Stimulated activated CD8-positive, alpha-beta memory T cell treated with anti-CD3 and anti-CD28 coated beads, Interleukin-7, amount 100 ng/mL, for 4 hours (primary cell): ENCODE results near the gene CTSA.
A peak's percentile ranks its signal among the peaks of the same experiment; 100 is the strongest.
"Not testable (repeated sequence)": the region's sequence is repeated elsewhere in the genome, so short reads cannot be mapped to it uniquely, and the experiment has no call there.

ENCODE experiments used
- DNase-seq, 2 donors: peaks; one replicate each; pipeline ENCODE4 v3.0.0-alpha.2; 2020; ENCODE audit warnings: low read depth in 2 of 2

Gene CTSA

DNA sequence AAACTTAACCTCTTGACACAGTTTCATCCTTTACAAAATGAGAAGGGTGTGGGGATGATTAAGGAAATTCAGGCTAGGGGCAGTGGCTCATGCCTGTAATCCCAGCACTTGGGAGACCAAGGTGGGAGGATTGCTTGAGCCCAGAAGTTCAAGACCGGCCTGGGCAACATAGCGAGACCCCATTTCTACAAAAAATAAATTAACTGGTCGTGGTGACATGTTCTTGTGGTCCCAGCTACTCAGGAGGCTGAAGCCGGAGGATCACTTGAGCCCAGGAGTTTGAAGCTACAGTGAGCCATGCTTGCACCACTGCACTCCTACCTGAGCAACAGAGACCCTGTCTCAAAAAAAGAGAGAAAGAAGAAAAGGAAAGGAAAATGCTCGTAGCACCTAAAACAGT is 24.7 kb upstream of the CTSA start:
- no peak for DNase-seq

DNA sequence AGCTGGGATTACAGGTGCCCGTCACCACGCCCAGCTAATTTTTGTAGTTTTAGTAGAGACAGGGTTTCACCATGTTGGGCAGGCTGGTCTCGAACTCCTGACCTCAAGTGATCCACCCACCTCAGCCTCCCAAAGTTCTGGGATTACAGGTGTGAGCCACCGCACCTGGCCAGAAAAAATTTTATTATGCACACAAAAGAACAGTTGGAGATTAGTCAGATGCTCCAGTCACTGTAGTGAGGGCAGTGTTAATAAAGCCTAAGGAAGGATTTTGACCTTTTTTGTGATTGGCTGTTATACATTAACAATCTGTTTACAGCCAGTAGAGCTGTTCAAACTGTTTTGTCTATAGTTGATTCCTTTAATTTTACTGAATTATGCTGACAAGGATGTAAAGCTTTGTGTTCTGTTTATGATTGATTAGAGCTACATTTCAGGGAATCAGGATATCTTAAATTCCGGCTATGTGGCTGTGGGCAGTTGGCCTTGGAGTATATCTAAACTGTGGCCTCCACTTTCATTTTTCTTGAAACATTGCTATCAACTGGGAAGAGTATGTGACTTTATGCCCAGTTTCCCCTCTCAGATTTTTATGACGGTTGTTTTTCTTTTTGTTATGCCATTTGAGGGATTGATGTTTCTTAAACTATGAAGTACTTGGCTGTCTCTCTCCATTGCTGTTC is 23.9 kb upstream of the CTSA start:
- DNase-seq: no peak

DNA sequence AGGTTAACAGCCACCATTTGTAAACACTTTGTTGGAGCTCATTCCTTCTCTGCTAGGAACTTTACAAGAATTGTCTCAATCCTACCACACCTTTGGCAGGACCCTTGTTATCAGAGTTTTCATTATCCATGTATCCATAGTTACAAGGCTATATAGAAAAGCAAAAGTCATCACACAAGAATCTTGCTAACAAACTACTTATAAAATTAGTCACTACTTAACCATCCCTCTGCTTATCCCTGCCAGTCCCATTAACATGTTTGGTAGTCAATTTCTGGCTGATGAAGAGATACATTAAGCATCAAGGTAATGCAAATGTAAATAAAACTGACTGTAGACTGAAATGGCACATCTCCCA is 23.3 kb upstream of the CTSA start:
- DNase-seq: no peak

DNA sequence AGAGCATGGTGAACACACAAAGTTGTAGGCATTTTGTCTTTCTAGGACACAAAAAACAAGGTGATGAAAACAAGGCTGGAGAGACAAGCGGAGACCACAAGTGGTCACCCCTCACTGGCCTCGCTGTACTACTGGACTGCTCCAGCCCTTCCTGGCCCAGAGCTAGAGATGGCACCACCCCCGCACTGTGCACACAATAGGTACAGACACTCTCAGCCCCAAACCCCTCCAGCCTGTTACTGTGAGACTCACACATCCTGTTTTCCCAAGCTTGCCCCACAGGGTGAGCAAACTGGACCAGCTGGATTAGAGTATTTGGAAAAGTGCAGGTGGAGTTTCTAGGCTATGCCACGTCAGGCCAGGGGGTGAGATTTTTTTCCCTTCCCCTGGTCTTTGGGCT is 18.5 kb upstream of the CTSA start:
- no peak for DNase-seq

DNA sequence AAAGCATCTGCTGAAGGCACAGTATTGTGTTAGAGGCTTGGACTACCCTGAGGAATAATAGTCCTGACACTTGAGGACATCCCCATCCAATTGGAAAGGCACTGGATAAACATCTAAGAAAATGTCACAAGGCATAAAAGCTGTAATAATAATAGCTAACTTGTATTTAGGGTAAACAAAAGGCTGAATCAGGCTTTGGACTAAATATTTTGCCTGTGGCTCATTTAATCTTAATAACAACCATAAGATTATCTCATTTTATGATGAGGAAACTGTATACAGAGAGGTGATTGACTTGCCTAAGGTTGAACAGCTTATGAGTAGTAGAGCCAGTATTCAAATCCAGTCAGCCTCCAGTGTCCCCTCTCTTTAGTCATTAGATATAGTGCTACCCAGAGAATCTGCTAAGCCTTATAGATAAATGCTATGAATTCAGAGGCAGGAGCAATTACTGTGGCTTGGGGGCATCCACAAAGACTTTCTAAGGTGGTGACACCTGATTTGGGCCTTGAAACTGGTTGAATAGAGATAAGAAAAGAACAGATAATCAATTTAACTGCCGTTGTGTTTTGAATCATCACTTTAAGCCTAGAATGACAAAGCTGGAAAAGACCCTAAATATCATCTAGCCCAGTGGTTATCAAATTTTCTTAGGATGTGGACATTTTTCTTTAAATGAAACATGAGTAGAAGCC is 17.6 kb upstream of the CTSA start:
- DNase-seq: no peak

DNA sequence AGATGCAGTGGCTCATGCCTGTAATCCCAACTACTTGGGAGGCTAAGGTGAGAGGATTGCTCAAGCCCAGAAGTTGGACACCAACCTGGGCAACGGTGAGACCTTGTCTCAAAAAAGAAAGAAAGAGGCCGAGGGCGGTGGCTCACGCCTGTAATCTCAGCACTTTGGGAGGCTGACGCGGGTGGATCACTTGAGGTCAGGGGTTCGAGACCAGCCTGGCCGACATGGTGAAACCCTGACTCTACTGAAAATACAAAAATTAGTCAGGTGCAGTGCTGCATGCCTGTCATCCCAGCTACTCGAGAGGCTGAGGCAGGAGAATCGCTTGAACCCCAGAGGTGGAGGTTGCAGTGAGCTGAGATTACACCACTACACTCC is 17.0 kb upstream of the CTSA start:
- DNase-seq: not testable (repeated sequence)

DNA sequence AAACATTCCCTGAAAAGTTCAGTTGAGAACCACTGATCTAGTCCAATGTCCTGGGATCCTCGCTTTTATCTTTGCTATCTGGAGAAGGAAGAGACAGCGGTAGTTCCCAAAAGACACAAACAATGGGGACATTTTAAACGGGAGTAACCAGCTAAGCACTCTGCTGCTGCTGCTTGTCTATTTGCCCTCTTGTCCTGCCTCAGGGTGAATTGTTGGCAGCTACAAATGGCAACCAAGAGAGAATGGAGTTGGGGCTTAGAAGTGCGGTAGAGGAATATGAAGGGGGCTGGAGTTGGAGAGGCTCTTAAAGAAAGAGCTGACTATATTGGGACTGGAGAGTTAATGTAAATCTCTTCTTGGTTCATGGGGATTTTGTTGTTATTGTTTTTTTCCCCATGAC is 16.6 kb upstream of the CTSA start:
- DNase-seq: no peak

DNA sequence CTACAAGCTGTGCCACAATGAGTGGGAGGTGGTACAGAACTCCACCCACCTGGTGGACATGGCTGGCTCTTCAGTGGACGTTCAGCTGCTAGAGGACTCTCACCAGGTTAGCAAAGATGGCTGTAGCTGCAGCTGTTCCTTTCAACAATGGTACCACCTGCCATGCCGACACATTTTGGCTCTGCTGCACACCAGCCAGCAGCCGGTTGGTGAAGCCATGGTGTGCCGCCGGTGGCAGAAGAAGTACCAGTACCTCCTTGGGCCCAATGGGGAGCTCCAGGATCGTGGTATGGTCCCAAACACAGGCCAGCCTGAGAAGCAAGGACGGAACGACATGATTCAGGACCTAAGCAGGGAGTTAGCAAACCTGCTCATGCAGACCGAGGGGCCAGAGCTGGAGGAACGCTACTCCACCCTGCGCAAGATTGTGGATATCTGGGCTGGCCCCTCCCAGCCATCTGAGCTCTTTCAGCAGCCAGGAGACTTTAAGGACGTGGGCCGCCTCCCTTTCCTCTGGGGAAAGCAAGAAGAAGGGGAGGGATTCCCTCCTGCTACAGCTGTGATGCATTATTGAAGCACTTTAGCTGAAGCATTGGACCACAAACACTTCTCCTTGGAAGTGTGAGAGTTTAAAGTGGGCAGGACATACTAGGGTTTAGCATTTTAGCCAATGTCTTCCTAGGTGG is 12.9 kb upstream of the CTSA start:
- DNase-seq: no peak

DNA sequence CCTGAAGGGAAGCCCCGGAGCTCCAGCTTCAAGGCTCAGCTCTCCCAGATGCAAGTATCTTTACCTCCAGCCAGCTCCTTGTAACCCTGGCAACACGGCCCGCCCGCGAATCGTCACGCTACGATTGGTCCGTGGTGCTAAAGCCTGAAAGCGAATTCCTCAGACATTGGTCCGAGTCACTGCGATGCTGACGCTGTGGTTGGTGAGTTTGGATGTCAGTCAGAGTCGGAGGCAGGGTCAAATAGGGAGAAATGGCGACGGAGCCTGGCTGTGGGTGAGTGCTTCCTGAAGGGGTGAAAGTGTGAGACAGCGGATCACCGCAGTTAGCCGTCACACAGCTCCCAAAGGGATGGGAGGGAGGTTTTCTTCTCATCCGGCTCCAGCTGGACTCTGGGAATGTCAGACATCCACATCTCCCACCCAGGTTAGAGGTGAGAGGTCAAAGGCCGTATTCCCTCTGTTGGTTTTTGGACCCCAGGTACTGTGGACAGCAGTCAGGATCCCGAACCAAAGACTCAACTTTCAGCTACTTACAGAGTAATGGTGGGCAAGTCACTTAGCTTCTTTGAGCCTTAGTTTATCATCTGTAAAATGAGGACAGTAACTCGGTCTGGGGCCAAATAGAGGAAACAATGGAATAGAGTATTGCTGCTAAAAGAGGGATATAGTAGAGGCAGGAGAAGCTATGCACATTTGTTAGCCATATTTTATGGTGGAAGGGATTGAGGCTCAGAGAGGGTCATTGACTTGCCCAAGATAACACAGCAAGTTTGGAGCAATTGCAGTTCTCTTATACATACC is 9.9 kb upstream of the CTSA start, which contains the start of gene ZSWIM1:
Gene ZSWIM1 (plus strand): TSS at position 240 of the 801 bp plus-strand sequence. CDS start 1,366 bp downstream, outside the sequence.
- DNase-seq: peak; percentile 94 to 98

DNA sequence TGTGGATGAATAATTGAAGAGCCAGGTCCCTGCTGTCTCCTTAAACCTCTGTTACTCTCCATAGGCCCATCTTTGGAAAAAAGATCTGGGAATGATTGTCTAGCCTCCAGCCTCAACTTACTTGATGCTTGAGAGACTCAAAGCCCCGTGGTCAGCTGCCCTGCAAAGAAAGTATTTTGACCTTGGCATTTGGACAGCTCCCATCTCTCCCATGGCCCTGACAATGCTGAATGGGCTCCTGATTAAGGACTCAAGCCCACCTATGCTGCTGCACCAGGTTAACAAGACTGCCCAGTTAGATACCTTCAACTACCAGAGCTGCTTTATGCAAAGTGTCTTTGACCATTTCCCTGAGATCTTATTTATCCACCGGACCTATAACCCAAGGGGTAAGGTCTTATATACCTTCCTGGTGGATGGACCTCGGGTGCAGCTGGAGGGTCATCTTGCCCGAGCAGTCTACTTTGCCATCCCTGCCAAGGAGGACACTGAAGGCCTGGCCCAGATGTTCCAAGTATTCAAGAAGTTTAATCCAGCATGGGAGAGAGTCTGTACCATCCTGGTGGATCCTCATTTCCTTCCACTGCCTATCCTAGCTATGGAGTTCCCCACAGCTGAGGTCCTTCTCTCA is 8.6 kb upstream of the CTSA start:
- no peak for DNase-seq

DNA sequence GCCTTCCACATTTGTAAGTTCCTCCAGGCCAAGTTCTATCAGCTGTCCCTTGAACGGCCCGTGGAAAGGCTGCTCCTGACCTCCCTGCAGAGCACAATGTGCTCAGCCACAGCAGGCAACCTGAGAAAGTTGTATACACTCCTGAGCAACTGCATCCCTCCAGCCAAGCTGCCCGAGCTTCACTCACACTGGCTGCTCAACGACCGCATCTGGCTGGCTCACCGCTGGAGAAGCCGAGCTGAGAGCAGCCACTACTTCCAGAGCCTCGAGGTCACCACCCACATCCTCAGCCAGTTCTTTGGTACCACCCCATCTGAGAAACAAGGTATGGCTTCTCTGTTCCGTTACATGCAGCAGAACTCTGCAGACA is 8.1 kb upstream of the CTSA start:
- DNase-seq: no peak

DNA sequence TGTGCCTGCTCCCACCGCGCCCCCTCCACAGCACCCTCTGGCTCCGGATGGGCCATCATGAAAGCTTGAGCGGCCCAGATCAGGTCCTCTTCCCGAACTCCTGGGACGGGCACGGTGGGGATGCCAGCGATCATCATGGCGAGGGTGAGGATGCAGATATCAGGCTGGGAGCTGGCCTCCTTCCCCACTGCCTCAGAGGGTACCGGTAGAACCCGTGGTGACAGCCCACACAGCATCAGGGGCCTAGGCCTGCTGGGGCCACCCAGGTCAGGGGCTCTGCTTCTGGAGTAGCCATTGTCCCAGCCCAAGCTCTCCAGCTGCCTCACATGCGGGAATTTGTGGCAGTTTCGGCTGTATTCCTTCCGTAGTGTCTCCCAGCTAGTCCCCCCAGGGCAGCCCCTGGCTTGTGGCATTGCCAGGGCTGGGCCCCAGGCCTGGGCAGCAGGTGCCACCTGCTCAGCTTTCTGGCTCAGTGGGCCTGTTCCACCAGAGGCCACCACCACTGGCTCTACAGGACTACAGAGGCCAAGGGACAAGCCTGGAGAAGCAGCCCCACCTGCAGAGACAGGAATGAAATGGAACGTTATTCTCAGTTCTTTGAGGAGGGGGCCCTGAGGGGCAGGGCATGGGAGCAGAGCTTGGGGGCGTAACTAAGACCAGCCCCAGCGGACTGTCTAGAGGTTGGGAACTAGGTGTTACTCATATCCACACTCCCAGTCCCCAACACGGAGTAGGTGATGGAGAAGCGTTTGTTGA is 4.4 kb upstream of the CTSA start:
- DNase-seq: no peak

DNA sequence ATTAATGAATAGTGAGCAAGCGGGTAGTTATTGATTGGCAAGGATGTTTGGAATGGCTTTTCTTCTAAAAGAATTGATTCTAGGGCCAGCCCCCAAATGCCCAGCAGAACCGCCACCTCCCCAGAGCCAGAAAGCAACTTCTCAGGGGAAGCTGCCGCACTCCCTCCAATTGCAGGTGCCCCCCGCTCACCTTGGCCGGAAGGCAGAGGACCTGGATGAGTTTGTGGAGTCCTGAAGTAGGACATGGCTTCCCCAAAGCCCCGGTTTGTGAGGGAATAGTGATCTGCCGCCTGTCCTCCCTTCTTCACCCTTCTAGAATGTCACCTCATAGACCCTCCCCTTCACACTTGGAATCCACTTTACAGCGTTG is 3.8 kb upstream of the CTSA start, which contains the start of gene SPATA25:
Gene SPATA25 (minus strand): TSS at position 277 of the 370 bp plus-strand sequence. CDS start 32 bp downstream, at position 245.
- no peak for DNase-seq

DNA sequence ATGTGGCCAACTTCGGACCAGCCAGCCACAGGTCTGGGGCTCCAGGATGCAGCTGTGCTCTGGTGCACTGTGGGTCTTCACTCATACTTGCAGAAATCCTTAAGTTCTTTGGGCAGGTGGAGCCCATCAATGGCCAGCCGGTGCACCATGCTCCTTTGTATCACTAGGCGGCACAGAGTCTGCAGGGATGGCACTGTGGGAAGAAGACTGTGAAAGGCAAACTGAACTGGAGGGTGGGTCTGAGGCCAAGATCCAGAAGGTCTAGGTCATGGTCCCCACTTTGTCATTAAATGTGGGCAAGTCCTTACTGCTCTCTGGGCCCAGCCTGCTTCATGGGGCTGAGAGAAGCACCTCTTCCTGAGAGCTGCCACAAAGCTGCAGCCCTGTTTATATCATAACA is 2.5 kb upstream of the CTSA start:
- DNase-seq: no peak

DNA sequence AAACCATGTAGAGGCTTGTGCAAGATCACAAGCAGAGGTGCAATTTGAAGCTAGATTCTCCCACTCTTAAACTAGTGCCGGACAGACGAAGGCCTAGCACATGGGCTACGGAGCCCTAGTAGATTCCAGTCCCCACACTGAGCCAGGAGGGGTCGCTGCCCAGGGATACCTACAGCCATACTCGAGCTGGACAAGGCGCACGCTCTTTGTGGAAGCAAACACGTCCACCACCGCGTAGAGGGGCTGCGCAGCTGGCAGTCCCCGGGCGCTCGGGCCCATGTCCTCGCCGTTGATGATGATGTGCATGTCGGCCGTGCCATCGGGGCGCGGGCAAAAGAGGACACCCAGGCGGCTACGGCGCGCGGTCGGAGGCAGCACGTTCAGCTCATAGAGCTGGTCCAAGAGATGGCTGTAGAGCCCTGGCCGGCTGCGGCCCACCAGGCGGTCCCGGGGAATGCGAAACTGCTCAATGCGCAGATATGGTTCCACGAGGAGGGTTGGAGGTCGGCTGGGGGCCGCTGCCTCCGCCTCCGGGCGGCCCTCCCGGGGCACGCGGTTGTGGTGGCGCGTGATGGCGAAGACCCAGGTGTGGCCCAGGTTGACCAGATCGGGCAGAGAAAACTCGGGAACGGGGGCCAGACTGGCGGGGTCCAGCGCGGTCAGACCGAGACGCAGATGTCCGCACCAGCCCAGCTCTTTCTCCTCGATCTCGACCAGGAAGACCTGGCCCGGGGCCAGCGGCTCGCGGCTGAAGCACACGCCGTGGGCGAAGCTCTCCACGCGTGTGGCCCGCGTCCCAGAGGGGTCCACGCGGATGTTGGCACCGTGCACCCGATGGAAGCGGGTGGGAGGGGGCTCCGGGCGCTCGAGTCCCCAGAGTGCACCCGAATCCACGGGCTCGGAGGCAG is 804 bp upstream of the CTSA start:
- DNase-seq: peak in 1 of 2 donors; percentile 33

DNA sequence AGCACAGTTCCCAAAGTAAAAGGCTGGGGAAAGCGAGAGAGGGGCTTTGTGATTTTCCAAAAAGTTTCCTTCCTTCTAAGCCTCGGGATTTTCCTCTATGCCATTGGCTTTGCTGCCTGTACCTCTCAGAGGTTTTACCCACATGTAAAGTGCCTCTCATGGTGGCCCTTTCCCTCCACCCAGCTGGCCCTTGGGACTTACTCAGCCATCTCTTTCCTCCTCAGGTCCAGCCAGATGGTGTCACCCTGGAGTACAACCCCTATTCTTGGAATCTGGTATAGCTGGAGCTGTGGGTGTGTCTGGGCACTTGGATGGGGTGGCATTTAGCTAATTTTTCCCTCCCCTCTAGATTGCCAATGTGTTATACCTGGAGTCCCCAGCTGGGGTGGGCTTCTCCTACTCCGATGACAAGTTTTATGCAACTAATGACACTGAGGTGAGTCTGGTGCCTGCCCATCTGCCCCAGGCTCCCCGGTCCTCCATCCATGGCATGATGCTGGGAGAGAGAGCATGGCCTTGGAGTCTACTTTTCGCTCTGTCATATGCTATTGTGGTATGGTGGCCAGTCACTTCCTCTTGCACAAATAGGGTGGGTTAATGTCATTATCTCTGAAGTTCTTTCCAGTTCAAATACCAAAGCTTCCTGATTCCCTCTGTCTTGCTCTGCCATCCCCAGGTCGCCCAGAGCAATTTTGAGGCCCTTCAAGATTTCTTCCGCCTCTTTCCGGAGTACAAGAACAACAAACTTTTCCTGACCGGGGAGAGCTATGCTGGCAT is 1.1 kb downstream of the CTSA start:
- DNase-seq: no peak

DNA sequence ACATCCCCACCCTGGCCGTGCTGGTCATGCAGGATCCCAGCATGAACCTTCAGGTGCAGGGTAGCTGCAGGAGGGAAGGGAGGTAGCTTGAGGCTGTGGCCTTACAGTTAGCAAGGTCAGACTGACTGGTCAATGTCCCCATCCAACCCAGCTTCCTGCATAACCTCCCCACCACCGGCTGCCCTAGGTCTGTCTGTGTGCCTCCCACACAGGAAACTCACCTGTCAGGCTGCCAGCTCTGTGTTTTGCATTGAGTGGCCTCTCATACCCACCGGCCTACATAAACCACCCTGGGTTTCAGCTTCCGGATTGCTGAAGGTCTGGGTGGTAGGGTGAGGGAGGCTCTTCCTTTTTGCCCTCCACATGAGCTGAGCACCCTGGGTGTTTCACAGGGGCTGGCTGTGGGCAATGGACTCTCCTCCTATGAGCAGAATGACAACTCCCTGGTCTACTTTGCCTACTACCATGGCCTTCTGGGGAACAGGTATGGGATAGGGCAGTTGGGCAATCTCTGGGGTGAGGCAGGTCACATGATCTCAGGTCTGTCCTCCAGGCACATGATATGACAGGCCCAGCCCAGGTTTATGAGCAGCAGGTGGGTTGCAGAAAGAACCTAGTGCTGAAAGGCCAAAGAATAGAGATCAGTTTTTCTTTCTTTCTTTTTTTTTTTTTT is 1.8 kb downstream of the CTSA start:
- DNase-seq: peak in 1 of 2 donors; percentile 28

DNA sequence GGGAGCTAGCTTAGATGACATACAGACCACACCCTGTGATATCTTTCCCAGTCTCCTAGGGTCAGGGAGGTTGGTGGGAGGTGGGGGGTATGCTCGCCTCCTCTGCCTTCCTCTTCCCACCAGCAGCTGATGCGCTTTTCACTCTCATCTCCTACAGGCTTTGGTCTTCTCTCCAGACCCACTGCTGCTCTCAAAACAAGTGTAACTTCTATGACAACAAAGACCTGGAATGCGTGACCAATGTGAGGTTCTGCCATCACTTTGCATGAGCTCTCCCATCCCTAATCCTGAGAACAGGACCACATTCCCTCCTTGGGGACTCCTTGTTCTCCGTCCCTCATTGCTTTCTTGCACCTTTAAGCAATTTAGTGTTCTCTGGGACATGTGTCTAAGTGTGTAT is 2.7 kb downstream of the CTSA start:
- DNase-seq: no peak

DNA sequence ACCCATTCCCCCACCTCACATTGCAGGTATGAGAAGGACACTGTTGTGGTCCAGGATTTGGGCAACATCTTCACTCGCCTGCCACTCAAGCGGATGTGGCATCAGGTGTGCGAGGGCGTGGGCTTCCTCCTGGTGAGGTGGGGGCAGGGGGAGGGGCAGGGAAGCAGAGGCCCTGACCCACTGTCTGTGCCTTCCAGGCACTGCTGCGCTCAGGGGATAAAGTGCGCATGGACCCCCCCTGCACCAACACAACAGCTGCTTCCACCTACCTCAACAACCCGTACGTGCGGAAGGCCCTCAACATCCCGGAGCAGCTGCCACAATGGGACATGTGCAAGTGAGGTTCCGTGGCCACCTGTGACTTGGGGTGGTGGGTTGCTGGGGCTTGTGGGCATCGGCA is 3.7 kb downstream of the CTSA start:
- DNase-seq: no peak
